ENCODE data around the gene ZDHHC14.

DNA sequence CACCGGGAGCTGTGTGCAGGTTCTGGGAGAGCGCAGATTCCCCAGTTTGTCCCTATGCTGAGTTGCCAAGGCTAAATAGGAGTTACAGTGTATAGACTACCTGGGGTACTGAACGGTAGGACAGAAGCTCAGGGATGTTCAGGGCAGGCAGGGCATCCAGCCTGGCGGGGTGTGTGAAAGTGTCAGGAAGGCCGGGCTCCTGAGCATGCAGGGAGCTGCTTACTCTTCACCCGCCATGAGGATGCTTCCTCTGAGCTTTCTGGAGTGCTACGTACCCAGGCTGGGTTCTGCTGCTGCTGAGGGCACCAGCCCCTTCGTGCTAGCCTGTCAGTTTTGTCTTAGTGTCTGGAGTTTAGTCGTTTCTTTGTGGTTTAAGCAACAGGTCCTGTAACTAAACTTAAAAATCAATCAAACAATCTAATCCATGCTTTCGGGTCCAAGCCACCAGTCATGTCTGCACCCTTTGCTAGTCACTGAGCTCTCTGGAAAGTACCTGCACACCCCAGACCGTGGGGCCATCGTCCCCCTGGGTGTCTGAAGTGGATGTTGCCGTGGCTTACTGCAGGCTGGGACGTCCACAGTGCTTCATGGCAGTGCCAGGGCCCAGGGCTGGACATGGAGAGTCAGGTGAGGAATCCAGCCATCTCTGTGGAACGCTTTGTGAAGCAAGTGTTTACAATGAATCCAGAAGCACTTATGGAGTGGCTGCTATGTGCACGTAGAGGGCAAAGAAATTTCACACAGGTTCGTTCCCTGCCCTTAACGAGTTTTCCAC lies 221.7 kb downstream of the ZDHHC14 start:
- TF ChIP-seq, protein P1, sequence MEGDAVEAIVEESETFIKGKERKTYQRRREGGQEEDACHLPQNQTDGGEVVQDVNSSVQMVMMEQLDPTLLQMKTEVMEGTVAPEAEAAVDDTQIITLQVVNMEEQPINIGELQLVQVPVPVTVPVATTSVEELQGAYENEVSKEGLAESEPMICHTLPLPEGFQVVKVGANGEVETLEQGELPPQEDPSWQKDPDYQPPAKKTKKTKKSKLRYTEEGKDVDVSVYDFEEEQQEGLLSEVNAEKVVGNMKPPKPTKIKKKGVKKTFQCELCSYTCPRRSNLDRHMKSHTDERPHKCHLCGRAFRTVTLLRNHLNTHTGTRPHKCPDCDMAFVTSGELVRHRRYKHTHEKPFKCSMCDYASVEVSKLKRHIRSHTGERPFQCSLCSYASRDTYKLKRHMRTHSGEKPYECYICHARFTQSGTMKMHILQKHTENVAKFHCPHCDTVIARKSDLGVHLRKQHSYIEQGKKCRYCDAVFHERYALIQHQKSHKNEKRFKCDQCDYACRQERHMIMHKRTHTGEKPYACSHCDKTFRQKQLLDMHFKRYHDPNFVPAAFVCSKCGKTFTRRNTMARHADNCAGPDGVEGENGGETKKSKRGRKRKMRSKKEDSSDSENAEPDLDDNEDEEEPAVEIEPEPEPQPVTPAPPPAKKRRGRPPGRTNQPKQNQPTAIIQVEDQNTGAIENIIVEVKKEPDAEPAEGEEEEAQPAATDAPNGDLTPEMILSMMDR (IDR thresholded peaks at IDR 0.05), result no peak
- TF ChIP-seq POLR2A (IDR thresholded peaks at IDR 0.05), result no peak
